Gastroesophageal sphincter (tissue), 4 donors: ENCODE measurements around the gene ADAM22. TPM values are rescaled to one million over a fixed set of nuclear protein-coding genes. Genes with fewer than 3 reads are reported as not detected.

Experiments
- ATAC-seq: fragments of 150-250 bp; one replicate; pipeline ENCODE4 v1.9.1; 2016; ENCODE audit warnings: mild to moderate bottlenecking, moderate library complexity
- H3K27ac ChIP-seq, 4 donors: fragments of 200-600 bp; sonication (generic) in 3 of 4; 1 replicate in 3 of 4; 2 replicates in 1 of 4; pipeline ENCODE4 v1.5.1; 2016 to 2019
- H3K27me3 ChIP-seq: fragments of 200-600 bp; sonication (generic); one replicate; pipeline ENCODE4 v1.5.1; 2019
- H3K36me3 ChIP-seq, 2 donors: fragments of 200-600 bp; sonication (generic); one replicate each; pipeline ENCODE4 v1.5.1; 2019; ENCODE audit warnings: control low read depth in 1 of 2
- H3K4me1 ChIP-seq, 3 donors: fragments of 200-600 bp; sonication (generic); 1 replicate in 2 of 3; 2 replicates in 1 of 3; pipeline ENCODE4 v1.5.1; 2016 to 2019; ENCODE audit warnings: control low read depth in 2 of 3
- H3K4me3 ChIP-seq, 2 donors: fragments of 200-600 bp; sonication (generic); one replicate each; pipeline ENCODE4 v1.5.1; 2019; ENCODE audit warnings: mild to moderate bottlenecking in 1 of 2, moderate library complexity in 1 of 2
- H3K9me3 ChIP-seq, 3 donors: fragments of 200-600 bp; sonication (generic); one replicate each; pipeline ENCODE4 v1.5.1; 2017 to 2019; ENCODE audit warnings: control low read depth in 2 of 3
- EP300 ChIP-seq: sonication (generic); formaldehyde crosslinking; IDR thresholded peaks from one replicate; pipeline ENCODE4 v1.6.1; 2017; ENCODE audit warnings: antibody characterized with exemption, mild to moderate bottlenecking
- POLR2A ChIP-seq, 2 donors: fragments of 450-650 bp; IDR thresholded peaks; one replicate each; pipeline ENCODE4 v1.6.1; 2017; ENCODE audit warnings: antibody characterized with exemption in 2 of 2, mild to moderate bottlenecking in 2 of 2, moderate library complexity in 1 of 2
- POLR2AphosphoS5 ChIP-seq: sonication (generic); formaldehyde crosslinking; IDR thresholded peaks from one replicate; pipeline ENCODE4 v1.6.1; 2017; ENCODE audit warnings: antibody characterized with exemption
- WGBS, 2 donors: methylation state at CpG; one replicate each; pipeline ENCODE4 v1.1.5; 2018; ENCODE audit warnings: low coverage in 1 of 2; 5-methylcytosine and 5-hydroxymethylcytosine counted together
- total RNA-seq, 4 donors: library from RNA; depleted of rRNA; stranded (reverse); fragments of >200 nt; gene quantifications; one replicate each; pipeline ENCODE4 v1.1.0, GENCODE V29; 2016
- TF ChIP-seq, protein P1 (sequence below), 4 experiments: fragments of 200-600 bp in 2 of 4; fragments of 450-650 bp in 2 of 4; sonication (generic) in 1 of 4; IDR thresholded peaks; one replicate each; pipeline ENCODE4 v1.5.1; 2017 to 2019; ENCODE audit warnings: antibody characterized with exemption in 4 of 4, mild to moderate bottlenecking in 2 of 4, moderate library complexity in 2 of 4

Gene ADAM22
- total RNA-seq, 4 donors from 2014 or later, result 1.1 to 3.6 (median 1.7) TPM

GRCh38 chr7:88117325-88117724 is 183.3 kb downstream of the ADAM22 start:
- TF ChIP-seq POLR2AphosphoS5 (no peak), POLR2A (IDR thresholded peaks at IDR 0.05) (no peak), EP300 (no peak)
- TF ChIP-seq, protein P1, sequence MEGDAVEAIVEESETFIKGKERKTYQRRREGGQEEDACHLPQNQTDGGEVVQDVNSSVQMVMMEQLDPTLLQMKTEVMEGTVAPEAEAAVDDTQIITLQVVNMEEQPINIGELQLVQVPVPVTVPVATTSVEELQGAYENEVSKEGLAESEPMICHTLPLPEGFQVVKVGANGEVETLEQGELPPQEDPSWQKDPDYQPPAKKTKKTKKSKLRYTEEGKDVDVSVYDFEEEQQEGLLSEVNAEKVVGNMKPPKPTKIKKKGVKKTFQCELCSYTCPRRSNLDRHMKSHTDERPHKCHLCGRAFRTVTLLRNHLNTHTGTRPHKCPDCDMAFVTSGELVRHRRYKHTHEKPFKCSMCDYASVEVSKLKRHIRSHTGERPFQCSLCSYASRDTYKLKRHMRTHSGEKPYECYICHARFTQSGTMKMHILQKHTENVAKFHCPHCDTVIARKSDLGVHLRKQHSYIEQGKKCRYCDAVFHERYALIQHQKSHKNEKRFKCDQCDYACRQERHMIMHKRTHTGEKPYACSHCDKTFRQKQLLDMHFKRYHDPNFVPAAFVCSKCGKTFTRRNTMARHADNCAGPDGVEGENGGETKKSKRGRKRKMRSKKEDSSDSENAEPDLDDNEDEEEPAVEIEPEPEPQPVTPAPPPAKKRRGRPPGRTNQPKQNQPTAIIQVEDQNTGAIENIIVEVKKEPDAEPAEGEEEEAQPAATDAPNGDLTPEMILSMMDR (IDR thresholded peaks at IDR 0.05), result no peak
- WGBS, 2 donors, result 68 to 71% methylated on average over 2 of the region's 2 CpGs
- Histone ChIP-seq H3K36me3 (no peaks in the 10 kb centered on the region), H3K9me3 (no peaks in the 10 kb centered on the region), H3K4me3 (no peak overlapping the region), H3K4me1 (no peaks in the 10 kb centered on the region), H3K27me3 (no peaks in the 10 kb centered on the region), H3K27ac (no peak overlapping the region)
- no peak for ATAC-seq

GRCh38 chr7:88121335-88121734 is 187.3 kb downstream of the ADAM22 start:
- Histone ChIP-seq H3K27ac (no peak overlapping the region), H3K9me3 (no peaks in the 10 kb centered on the region), H3K27me3 (no peaks in the 10 kb centered on the region), H3K36me3 (no peaks in the 10 kb centered on the region), H3K4me3 (no peak overlapping the region), H3K4me1 (no peaks in the 10 kb centered on the region)
- TF ChIP-seq EP300, result no peak
- no peak for TF ChIP-seq POLR2AphosphoS5
- WGBS, 2 donors, result 100% methylated on average over 2 of the region's 2 CpGs; no CpG with 5 or more reads in 1 of the 2 donors
- no peak for ATAC-seq

- Histone ChIP-seq H3K27me3 (no peaks in the 10 kb centered on the region), H3K27ac (no peak overlapping the region), H3K4me3 (no peak overlapping the region), H3K9me3 (no peaks in the 10 kb centered on the region), H3K36me3 (no peaks in the 10 kb centered on the region), H3K4me1 (no peaks in the 10 kb centered on the region)
- TF ChIP-seq POLR2A (IDR thresholded peaks at IDR 0.05), result no peak
- no peak for TF ChIP-seq EP300
- TF ChIP-seq POLR2AphosphoS5, result no peak
- TF ChIP-seq, protein P1 (IDR thresholded peaks at IDR 0.05), result no peak
- 66 to 68% methylated on average over 7 of the region's 7 CpGs for WGBS, 2 donors
- ATAC-seq, result no peak
Observed at GRCh38 chr7:88127637-88128290, 193.7 kb downstream of the ADAM22 start.

GRCh38 chr7:88132725-88133124 is 198.7 kb downstream of the ADAM22 start:
- WGBS, 2 donors, result 81 to 89% methylated on average over 4 of the region's 4 CpGs
- H3K4me1 ChIP-seq, result no peaks in the 10 kb centered on the region
- no peak overlapping the region for H3K27ac ChIP-seq
- H3K4me3 ChIP-seq, result no peak overlapping the region
- no peaks in the 10 kb centered on the region for H3K27me3 ChIP-seq
- ATAC-seq, result no peak
- no peaks in the 10 kb centered on the region for H3K9me3 ChIP-seq
- TF ChIP-seq EP300 (no peak), POLR2AphosphoS5 (no peak), POLR2A (IDR thresholded peaks at IDR 0.05) (no peak)
- TF ChIP-seq, protein P1 (IDR thresholded peaks at IDR 0.05), result no peak
- no peaks in the 10 kb centered on the region for H3K36me3 ChIP-seq

DNA sequence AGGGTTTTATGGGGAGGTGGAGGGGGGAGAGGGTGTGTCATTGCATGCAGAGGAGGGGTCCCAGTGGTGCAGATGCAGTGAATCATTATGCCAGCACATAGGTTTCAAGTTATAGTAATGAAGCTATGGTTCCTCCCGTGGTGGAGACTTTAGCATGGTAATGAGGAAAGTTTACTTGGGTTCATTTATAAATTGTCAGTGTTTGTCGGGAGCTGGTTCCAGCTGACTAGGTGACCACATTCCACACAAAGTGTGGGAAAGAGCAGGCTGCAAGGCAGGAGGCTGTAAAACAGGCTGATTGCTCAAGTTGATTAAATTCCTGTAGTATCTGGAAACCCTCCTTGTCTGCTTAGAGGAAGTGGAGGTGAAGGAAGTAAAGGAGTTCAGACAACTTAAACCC is 206.9 kb downstream of the ADAM22 start:
- 18 to 34% methylated on average over 2 of the region's 2 CpGs for WGBS, 2 donors
- no peak for ATAC-seq

More for the DNA sequence above, 206.9 kb downstream of the ADAM22 start:
- Histone ChIP-seq H3K36me3 (no peaks in the 10 kb centered on the region), H3K9me3 (no peaks in the 10 kb centered on the region), H3K27ac (no peak overlapping the region), H3K4me3 (no peak overlapping the region), H3K27me3 (no peaks in the 10 kb centered on the region), H3K4me1 (no peaks in the 10 kb centered on the region)
- TF ChIP-seq POLR2A (IDR thresholded peaks at IDR 0.05) (no peak), POLR2AphosphoS5 (no peak), EP300 (no peak)
- TF ChIP-seq, protein P1 (IDR thresholded peaks at IDR 0.05), result no peak
